Lower lobe of right lung (tissue), 2 donors: ENCODE data around the gene PIGT. TPM values are rescaled to one million over a fixed set of nuclear protein-coding genes. Genes with fewer than 3 reads are reported as not detected.

Experiments used
- ATAC-seq, 2 donors: fragments of 200-7000 bp; cut with Tn5 transposase; one replicate each; pipeline ENCODE4 v1.9.1; 2020 to 2022; ENCODE audit warnings: mild to moderate bottlenecking in 2 of 2, moderate library complexity in 2 of 2
- DNase-seq: peaks from one replicate; pipeline ENCODE4 v3.0.0-alpha.2; 2020
- H3K27ac ChIP-seq: fragments of 200-600 bp; one replicate; pipeline ENCODE4 v1.8.0; 2022
- H3K27me3 ChIP-seq: fragments of 200-600 bp; one replicate; pipeline ENCODE4 v1.8.0; 2022; ENCODE audit warnings: low read depth
- H3K36me3 ChIP-seq: fragments of 200-600 bp; one replicate; pipeline ENCODE4 v1.8.0; 2022; ENCODE audit warnings: mild to moderate bottlenecking
- H3K4me1 ChIP-seq: fragments of 200-600 bp; one replicate; pipeline ENCODE4 v1.8.0; 2022
- H3K4me3 ChIP-seq: fragments of 200-600 bp; one replicate; pipeline ENCODE4 v1.8.0; 2022; ENCODE audit warnings: mild to moderate bottlenecking
- H3K9me3 ChIP-seq: fragments of 200-600 bp; one replicate; pipeline ENCODE4 v1.8.0; 2022
- intact Hi-C: fragments of 100-400 bp; cut with DNase I; formaldehyde crosslinking; loops from one replicate; pipeline ENCODE4 v1.11.0; 2022
- total RNA-seq: library from RNA; stranded (reverse); fragmentation: NEBNext Ultra II Directional; extraction: Animal tissue kit (Norgen Biotek cat#: 25700); gene quantifications from one replicate; pipeline ENCODE4 v1.2.1, GENCODE V29; 2021
- TF ChIP-seq, protein P1 (sequence below): fragments of 200-600 bp; IDR thresholded peaks from one replicate; pipeline ENCODE4 v1.8.0; 2022; ENCODE audit warnings: antibody characterized with exemption, mild to moderate bottlenecking
- donor health status: DM: no; HTN: yes; CAD: no; lungs with severe emphysema.

Gene PIGT
- total RNA-seq, 1 donor from 2014 or later: 78.7 TPM

DNA sequence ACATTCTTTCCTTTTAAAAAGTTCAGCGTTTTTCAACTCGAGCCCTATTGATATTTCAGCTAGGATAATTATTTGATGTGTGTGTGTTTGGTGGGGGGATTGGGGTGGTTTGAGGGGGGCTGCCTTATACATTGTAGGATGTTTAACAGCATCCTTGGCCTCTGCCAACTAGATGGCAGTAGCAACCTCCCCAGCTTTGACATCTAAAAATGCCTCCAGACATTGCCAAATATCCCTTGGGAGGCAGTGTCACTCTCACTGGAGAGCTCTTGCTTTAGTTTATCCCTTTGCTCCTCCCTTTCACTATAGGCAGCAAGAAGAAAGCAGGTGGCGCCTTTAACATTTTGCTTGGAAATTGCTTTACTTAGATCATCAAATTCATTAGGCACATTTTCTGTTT lies 23.2 kb upstream of the PIGT start:
- H3K27me3 ChIP-seq: no peaks in the 10 kb centered on the region
- H3K4me3 ChIP-seq: no peak overlapping the region
- no peak for ATAC-seq
- H3K27ac ChIP-seq: no peak overlapping the region
- no peak for DNase-seq
- intact Hi-C loops: no loop called here
- no peaks in the 10 kb centered on the region for H3K9me3 ChIP-seq
- H3K4me1 ChIP-seq: no peaks in the 10 kb centered on the region
- H3K36me3 ChIP-seq: no peaks in the 10 kb centered on the region
- TF ChIP-seq, protein P1, sequence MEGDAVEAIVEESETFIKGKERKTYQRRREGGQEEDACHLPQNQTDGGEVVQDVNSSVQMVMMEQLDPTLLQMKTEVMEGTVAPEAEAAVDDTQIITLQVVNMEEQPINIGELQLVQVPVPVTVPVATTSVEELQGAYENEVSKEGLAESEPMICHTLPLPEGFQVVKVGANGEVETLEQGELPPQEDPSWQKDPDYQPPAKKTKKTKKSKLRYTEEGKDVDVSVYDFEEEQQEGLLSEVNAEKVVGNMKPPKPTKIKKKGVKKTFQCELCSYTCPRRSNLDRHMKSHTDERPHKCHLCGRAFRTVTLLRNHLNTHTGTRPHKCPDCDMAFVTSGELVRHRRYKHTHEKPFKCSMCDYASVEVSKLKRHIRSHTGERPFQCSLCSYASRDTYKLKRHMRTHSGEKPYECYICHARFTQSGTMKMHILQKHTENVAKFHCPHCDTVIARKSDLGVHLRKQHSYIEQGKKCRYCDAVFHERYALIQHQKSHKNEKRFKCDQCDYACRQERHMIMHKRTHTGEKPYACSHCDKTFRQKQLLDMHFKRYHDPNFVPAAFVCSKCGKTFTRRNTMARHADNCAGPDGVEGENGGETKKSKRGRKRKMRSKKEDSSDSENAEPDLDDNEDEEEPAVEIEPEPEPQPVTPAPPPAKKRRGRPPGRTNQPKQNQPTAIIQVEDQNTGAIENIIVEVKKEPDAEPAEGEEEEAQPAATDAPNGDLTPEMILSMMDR: no peak

GRCh38 chr20:45394221-45395113 lies 21.5 kb upstream of the PIGT start:
- Histone ChIP-seq H3K27ac (no peak overlapping the region), H3K36me3 (no peaks in the 10 kb centered on the region), H3K27me3 (no peaks in the 10 kb centered on the region), H3K4me1 (no peaks in the 10 kb centered on the region), H3K4me3 (no peak overlapping the region), H3K9me3 (no peaks in the 10 kb centered on the region)
- ATAC-seq (no peak), DNase-seq (no peak)
- TF ChIP-seq, protein P1: no peak
- intact Hi-C loops: no loop called here

GRCh38 chr20:45395114-45395415 lies 20.9 kb upstream of the PIGT start:
- DNase-seq (no peak), ATAC-seq (peak in 1 of 2 donors; percentile 9)

DNA sequence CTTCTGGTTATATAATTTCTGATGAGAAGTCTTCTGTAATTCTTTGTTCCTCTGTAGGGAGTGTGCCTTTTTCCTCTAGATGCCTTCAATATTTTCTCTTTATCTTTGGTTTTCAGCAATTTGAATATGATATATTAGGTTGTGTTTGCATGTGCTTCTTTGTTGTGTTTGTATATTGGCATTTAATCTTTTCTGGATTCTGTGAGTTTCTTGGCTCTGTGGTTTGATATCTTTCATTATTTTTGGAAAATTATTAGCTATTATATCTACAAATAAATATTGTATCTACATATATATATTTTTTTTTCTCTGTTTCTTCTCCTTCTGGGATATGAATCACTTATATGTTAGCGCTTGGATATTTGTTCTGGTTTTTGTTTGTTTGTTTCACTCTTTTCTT lies 16.9 kb upstream of the PIGT start:
- Histone ChIP-seq H3K27me3 (no peaks in the 10 kb centered on the region), H3K27ac (no peak overlapping the region), H3K9me3 (peaks cover 7% of the 10 kb centered on the region), H3K4me1 (no peaks in the 10 kb centered on the region), H3K4me3 (no peak overlapping the region), H3K36me3 (no peaks in the 10 kb centered on the region)
- DNase-seq (no peak), ATAC-seq (no peak)
- intact Hi-C loops: no loop called here
- TF ChIP-seq, protein P1: no peak

More at GRCh38 chr20:45395114-45395415, 20.9 kb upstream of the PIGT start:
- intact Hi-C loops: no loop called here
- TF ChIP-seq, protein P1: no peak
- H3K9me3 ChIP-seq: no peaks in the 10 kb centered on the region
- no peak overlapping the region for H3K4me3 ChIP-seq
- no peaks in the 10 kb centered on the region for H3K27me3 ChIP-seq
- H3K36me3 ChIP-seq: no peaks in the 10 kb centered on the region
- H3K27ac ChIP-seq: no peak overlapping the region
- no peaks in the 10 kb centered on the region for H3K4me1 ChIP-seq

DNA sequence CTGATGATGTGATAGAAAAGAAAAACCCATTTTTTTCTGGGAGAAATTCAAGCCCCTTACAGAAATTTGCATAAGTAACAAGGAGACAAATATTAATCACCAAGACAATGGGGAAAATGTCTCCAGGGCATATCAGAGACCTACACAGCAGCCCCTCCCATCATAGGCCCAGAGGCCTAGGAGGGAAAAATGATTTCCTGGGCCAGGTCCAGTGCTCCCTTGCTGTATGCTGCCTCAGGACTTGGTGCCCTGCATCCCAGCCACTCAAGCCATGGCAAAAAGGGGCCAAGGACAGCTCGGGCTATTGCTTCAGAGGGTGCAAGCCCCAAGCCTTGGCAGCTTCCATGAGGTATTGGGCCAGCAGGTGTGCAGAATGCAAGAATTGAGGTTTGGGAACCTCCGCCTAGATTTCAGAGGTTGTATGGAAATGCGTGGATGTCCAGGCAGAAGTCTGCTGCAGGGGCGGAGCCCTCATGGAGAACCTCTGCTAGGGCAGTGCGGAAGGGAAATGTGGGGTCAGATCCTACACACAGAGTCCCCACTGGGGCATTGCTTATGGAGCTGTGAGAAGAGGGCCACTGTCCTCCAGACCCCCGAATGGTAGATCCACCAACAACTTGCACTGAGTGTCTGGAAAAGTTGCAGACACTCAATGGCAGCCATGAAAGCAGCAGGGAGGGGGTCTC lies 15.5 kb upstream of the PIGT start:
- DNase-seq: no peak
- intact Hi-C loops: no loop called here
- no peak overlapping the region for H3K4me3 ChIP-seq
- H3K27ac ChIP-seq: no peak overlapping the region
- H3K36me3 ChIP-seq: no peaks in the 10 kb centered on the region
- no peaks in the 10 kb centered on the region for H3K27me3 ChIP-seq
- H3K4me1 ChIP-seq: peaks cover 3% of the 10 kb centered on the region
- H3K9me3 ChIP-seq: peaks cover 7% of the 10 kb centered on the region
- TF ChIP-seq, protein P1: no peak
- no peak for ATAC-seq
